Cortex of kidney (tissue), 1 donor: Measurements from ENCODE around the gene SLC3A2.
"Not testable (repeated sequence)": the region's sequence is repeated elsewhere in the genome, so short reads cannot be mapped to it uniquely, and the experiment has no call there.

Experiments
- DNase-seq: peaks from one replicate; lab custom pipeline; 2025; lab: John Stamatoyannopoulos, UW

The SLC3A2 gene

DNA sequence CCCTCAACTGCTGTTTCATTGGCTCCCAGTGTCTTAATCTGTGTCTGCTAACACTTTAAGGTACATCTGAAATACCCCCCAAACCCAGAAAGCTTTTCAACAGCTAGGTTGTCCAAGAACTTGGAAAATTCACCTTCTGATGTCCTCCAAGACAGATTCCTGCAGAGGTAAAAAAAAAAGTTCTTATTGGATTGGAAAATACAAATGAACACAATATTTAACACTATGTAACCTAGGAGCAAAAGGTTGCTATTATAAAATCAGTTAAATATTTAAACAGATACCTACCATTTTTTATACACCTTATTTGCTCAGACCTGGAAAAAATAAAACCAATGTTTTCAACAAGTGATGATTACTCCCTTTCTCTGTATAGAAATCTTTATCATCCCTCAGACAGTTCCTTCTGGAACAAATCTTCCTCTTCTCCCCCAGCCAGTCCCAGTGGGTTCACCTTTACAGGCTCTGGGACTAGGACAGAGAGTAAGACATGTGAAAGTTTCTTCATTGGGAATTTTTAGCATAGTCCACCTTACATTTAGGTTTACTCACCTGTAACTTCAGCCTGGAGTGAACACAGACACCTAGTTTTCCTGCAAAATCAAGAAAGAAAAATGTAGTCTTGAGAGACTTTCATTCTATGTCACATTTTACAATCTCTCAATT is 28.0 kb upstream of the SLC3A2 start:
- DNase-seq, result no peak

GRCh38 chr11:62853279-62853965 is 27.3 kb upstream of the SLC3A2 start:
- DNase-seq, result no peak

GRCh38 chr11:62854013-62854824 is 26.5 kb upstream of the SLC3A2 start:
- DNase-seq, result no peak

- DNase-seq, result no peak
Observed at GRCh38 chr11:62854825-62855570, 25.7 kb upstream of the SLC3A2 start.

DNA sequence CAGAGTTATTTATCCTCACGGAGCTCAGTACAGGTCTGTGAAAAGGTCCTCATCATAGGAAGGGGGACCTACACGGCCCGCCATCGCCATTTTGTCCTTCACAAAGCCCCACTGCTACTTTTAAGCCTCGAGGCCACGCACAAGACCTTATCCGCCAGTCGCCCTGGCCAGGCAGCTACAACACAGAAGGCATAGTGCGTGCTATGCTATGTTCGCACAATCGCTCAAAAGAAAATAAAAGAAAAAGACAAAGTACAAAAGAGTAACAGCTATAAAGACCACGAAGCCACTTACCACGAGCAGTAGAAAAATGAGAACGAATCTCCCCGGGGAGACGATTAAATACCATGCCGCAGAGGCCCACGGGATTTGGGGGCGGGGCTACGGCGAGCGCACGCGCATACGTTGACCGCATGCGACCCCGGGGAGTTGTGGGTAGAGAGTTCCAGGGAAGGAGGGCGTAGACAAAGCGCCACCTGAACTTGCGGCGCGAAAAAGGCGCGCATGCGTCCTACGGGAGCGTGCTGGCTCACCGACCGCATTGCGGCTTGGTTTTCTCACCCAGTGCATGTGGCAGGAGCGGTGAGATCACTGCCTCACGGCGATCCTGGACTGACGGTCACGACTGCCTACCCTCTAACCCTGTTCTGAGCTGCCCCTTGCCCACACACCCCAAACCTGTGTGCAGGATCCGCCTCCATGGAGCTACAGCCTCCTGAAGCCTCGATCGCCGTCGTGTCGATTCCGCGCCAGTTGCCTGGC is 24.9 kb upstream of the SLC3A2 start:
- DNase-seq, result peak; percentile 59

DNA sequence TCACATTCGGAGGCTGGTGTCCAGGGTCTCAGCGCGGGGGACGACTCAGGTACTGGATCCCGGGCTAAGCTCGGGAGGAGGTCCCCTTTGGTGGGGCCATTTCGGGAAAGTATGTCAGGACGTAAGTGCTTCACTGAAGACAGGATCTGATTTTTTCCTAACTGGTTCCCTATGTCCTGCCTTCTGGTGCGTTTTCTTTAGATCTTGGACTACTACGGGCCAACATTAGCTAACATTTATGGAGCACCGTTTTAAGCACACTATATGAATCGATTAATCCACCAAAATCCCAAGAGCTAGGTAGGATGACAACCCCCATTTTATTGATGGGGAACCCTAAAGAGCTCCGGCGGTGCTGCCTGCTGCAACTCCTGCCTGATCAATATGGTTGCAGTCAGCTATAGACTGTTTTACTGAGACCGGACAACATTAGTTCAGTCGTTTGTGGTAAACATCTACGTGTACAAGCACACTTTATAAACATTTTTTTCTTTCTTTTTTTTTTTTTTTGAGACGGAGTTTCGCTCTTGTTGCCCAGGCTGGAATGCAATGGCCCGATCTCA is 24.3 kb upstream of the SLC3A2 start:
- DNase-seq, result no peak

- DNase-seq, result no peak
Observed at GRCh38 chr11:62857541-62857982, 23.1 kb upstream of the SLC3A2 start.

DNA sequence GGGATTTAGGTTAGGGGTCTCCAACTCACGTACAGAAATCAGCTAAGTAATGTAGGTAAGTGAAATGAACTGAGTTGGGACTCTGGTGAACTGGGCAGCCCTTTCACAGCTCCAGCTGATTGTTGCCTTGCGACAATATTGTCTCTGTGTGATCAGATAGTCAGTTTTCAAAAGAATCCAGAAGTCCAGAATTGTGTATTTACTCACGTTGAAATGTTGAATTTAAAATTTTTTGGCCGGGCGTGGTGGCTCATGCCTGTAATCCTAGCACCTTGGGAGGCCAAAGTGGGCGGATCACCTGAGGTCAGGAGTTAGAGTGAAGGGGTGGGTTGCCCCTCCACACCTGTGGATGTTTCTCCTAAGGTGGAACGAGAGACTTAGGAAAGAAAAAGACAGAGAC is 22.5 kb upstream of the SLC3A2 start:
- DNase-seq, result no peak

DNA sequence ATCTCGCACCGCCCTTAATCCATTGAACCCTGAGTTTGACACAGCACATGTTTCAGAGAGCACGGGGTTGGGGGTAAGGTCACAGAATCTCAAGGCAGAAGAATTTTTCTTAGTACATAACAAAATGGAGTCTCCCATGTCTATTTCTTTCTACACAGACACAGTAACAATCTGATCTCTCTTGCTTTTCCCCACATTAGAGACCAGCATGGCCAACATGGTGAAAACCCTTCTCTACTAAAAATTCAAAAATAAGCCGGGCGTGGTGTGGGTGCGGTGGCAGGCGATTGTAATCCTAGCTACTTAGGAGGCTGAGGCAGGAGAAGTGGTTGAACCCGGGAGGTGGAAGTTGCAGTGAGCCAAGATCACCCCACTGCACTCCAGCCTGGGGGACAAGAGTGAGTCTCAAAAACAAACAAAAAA is 21.4 kb upstream of the SLC3A2 start:
- not testable (repeated sequence) for DNase-seq

DNA sequence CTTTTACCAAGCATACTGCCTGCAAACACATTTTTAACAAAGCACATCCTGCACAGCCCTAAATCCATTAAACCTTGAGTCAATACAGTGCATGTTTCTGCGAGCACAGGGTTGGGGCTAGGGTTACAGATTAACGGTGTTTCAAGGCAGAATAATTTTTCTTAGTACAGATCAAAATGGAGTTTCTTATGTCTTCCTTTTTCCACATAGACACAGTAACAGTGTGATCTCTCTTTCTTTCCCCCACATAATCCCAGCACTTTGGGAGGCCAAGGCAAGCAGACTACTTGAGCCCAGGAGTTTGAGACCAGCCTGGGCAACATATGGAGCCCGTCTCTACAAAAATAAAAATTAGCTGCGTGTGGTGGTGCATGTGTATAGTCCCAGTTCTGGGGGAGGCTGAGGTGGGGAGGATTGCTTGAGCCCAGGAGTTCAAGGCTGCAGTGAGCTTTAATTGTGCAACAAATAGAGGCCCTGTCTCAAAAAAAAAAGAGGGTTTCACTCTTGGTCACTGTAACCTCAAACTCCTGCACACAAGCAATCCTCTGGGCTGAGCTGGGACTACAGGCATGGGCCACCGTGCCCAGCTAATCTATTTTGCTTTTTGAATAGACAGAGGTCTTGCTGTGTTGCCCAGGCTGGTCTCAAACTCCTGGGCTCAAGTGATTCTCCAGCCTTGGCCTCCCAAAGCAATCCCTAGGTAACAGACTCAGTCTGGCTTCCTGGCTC is 19.7 kb upstream of the SLC3A2 start:
- DNase-seq, result no peak

GRCh38 chr11:62861564-62862192 is 19.0 kb upstream of the SLC3A2 start:
- not testable (repeated sequence) for DNase-seq

DNA sequence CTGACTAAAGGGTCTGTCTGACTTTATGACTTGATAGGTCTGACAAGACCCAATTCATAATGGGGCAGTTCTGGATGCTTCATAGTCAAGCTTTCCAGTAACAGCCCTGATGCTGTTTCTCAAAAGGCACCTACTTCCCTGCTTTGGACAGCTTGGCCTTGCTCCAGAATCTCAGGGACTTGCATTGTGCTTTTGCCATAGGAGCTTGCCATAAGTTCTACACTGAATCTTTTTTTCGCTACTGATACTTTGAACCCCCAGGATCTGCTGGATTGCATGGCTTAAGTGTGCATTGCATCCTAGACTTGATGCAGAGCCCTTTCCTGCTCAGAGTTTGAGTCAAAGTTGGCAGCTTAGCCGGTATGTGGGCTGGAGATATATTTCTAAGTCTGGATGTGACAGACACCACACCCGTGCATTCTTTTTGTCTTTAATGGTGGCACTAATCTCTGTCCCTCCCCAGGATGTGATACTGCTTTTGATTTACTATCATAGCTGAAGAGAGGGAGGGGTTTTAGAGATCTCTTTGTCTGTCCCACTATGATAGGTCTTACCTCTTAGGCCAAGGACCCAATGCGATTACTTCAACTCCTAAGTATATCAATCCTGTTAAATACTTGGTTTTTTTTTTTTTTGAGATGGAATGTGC is 16.9 kb upstream of the SLC3A2 start:
- no peak for DNase-seq

DNA sequence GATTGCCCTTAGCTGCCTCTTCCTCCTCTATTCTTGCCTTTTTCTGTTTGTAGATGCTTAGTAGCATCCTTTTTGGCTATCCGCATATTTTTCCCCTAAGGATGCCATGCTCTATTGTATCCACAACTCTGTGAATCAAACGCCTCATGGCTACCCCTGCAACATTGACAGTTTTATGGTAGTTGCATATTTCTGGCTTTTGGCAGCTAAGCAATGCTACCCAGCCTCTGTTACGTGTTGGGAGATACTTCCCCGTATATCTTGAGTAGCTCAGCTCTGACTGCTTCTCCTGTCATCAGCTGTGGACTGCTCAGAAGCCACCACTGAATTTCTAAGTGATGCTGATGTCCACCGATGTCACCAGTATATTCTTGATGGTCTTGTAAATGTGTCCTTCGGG is 15.1 kb upstream of the SLC3A2 start:
- no peak for DNase-seq

DNA sequence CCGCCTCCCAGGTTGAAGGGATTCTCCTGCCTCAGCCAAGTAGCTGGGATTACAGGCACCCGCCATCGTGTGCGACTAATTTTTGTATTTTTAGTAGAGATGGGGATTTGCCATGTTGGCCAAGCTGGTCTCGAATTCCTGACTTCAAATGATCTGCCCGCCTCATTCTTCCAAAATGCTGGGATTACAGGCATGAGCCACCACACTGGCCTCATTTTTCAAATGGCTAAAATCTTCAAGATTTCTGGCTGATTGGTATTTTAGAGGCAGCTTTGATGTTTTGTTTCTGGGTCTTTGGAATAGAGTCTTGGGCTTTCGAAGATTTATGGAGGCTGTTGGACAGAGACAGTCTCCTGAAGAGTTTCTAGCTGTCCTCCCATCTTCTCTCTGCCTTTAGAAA is 5.8 kb upstream of the SLC3A2 start:
- no peak for DNase-seq

DNA sequence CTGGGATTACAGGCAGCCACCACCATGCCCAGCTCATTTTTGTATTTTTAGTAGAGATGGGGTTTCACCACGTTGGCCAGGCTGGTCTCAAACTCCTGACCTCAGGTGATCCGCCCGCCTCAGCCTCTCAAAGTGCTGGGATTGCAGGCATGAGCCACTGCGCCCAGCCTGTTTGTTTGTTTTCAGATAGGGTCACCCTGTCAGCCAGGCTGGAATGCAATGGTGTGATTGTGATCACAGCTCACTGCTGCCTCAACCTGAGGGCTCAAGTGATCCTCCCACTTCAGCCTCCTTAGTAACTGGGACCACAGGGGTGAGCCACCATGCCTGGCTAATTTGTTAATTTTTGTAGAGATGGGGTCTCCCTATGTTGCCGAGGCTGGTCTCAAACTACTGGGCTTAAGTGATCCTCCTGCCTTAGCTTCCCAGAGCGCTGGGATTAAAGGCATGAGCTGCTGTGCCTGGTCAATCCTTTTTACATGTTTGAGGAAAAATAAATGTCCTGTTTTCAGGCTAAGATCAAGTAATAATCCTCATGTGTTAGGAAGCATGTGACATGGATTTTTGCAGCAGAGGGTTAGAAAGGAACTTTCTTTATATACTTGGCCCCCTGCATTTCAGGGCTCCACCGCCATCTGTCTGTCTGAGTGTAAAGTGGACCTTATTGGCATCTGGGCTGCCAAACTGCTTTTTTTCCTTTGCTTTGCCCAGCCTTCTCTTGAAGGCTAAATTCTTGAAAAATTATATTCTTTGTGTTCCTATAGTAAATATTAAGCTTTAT is 4.8 kb upstream of the SLC3A2 start:
- no peak for DNase-seq

- no peak for DNase-seq
Observed at GRCh38 chr11:62876712-62877111, 4.0 kb upstream of the SLC3A2 start.

DNA sequence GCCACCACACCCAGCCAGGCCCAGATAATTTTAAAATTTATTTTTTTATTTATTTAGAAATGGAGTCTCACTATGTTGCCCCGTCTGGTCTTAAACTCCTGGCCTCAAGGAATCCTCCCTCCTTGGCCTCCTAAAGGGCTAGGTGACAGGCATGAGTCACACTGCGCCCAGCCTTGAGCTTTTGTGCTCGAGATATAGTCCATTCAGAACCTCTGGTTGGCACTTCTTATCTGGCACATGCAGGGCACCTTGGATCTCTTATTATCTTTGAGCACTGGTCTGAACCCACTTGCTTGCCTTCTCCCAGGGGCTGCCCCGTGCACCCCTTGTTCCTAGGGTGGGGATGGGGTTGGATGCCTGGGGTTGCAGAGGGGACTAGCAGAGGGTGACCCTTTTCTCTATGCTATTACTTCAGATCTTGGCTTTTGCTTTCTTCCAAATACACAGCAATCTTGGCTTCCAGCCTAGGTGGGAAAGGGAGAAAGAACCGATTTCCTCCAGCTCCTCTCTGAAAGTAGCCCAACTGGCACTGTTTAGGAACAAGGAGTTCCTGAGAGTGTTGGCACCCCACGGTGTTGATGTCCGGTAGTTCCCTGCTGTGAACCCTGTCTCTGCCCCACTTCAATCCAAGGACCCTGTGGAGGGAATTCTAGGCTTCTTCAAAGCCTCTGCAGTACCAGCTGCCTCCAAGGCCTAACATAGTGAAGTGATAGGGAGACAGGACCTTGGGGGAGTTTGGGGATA is 1.3 kb upstream of the SLC3A2 start:
- DNase-seq, result no peak
